ENCODE measurements around the gene P2RY8.

DNA sequence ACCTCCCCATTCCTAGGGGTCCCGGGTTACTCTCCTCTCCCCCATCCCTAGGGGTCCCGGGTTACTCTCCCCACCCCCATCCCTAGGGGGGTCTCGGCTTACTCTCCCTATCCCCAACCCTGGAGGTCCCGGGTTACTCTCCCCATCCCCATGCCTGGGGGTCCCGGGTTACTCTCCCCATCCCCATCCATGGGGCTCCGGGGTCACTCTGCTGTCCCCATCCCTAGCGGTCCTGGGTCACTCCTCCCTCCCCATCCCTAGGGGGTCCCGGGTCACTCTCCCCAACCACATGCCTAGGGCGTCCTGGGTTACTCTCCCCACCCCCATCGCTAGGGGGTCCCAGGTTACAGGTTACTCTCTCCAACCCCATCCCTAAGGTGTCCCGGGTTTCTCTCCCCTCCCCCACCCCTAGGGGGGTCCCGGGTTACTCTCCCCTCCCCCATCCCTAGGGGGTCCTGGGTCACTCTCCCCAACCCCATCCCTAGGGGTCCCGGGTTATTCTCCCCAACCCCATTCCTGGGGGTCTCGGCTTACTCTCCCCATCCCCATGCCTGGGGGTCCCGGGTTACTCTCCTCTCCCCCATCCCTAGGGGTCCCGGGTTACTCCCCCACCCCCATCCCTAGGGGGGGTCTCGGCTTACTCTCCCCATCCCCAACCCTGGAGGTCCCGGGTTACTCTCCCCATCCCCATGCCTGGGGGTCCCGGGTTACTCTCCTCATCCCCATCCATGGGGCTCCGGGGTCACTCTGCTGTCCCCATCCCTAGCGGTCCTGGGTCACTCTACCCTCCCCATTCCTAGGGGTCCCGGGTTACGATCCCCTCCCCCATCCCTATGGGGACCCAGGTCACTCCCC, 85.1 kb downstream of the P2RY8 start:
- TF ChIP-seq POLR2AphosphoS5 (IDR thresholded peaks at IDR 0.05), result no peak
- no peak for TF ChIP-seq EP300 (IDR thresholded peaks at IDR 0.05; ENCODE audit: low read depth)
- TF ChIP-seq, protein P1, sequence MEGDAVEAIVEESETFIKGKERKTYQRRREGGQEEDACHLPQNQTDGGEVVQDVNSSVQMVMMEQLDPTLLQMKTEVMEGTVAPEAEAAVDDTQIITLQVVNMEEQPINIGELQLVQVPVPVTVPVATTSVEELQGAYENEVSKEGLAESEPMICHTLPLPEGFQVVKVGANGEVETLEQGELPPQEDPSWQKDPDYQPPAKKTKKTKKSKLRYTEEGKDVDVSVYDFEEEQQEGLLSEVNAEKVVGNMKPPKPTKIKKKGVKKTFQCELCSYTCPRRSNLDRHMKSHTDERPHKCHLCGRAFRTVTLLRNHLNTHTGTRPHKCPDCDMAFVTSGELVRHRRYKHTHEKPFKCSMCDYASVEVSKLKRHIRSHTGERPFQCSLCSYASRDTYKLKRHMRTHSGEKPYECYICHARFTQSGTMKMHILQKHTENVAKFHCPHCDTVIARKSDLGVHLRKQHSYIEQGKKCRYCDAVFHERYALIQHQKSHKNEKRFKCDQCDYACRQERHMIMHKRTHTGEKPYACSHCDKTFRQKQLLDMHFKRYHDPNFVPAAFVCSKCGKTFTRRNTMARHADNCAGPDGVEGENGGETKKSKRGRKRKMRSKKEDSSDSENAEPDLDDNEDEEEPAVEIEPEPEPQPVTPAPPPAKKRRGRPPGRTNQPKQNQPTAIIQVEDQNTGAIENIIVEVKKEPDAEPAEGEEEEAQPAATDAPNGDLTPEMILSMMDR (IDR thresholded peaks at IDR 0.05), result no peak
- TF ChIP-seq POLR2A (IDR thresholded peaks at IDR 0.05), result no peak
